ENCODE measurements around the gene SLX4.
A peak's percentile ranks its signal among the peaks of the same experiment; 100 is the strongest.
"Not testable (repeated sequence)": the region's sequence is repeated elsewhere in the genome, so short reads cannot be mapped to it uniquely, and the experiment has no call there.

Gene SLX4

GRCh38 chr16:3641801-3642396 lies 30.5 kb upstream of the SLX4 start:
- DNase-seq, result no peak

- no peak for DNase-seq
Observed at GRCh38 chr16:3640632-3641501, 29.5 kb upstream of the SLX4 start.

- no peak for DNase-seq
Observed at GRCh38 chr16:3640207-3640606, 28.8 kb upstream of the SLX4 start.

GRCh38 chr16:3638916-3639644 lies 27.7 kb upstream of the SLX4 start:
- DNase-seq, result no peak

- no peak for DNase-seq
Observed at GRCh38 chr16:3637371-3637923, 26.0 kb upstream of the SLX4 start.

- no peak for DNase-seq
Observed at GRCh38 chr16:3625911-3626732, 14.7 kb upstream of the SLX4 start.

- no peak for DNase-seq
Observed at GRCh38 chr16:3625331-3625730, 13.9 kb upstream of the SLX4 start.

GRCh38 chr16:3623642-3624041 lies 12.2 kb upstream of the SLX4 start:
- DNase-seq, result peak; percentile 31

- DNase-seq, result no peak
Observed at GRCh38 chr16:3618769-3619141, 7.3 kb upstream of the SLX4 start.

- no peak for DNase-seq
Observed at GRCh38 chr16:3612510-3613466, 1.4 kb upstream of the SLX4 start.

- no peak for DNase-seq
Observed at GRCh38 chr16:3610698-3611145, 684 bp downstream of the SLX4 start.

- no peak for DNase-seq
Observed at GRCh38 chr16:3609895-3610697, 1.3 kb downstream of the SLX4 start.

- DNase-seq, result not testable (repeated sequence)
Observed at GRCh38 chr16:3608976-3609375, 2.4 kb downstream of the SLX4 start.

GRCh38 chr16:3608069-3608468 lies 3.3 kb downstream of the SLX4 start:
- DNase-seq, result no peak

- DNase-seq, result no peak
Observed at GRCh38 chr16:3607634-3608033, 3.8 kb downstream of the SLX4 start.

GRCh38 chr16:3607161-3607560 lies 4.2 kb downstream of the SLX4 start:
- DNase-seq, result no peak

GRCh38 chr16:3606441-3606840 lies 5.0 kb downstream of the SLX4 start:
- no peak for DNase-seq

GRCh38 chr16:3602320-3602653 lies 9.1 kb downstream of the SLX4 start:
- DNase-seq, result no peak

- DNase-seq, result no peak
Observed at GRCh38 chr16:3601614-3602319, 9.6 kb downstream of the SLX4 start.

GRCh38 chr16:3599922-3600321 lies 11.5 kb downstream of the SLX4 start:
- no peak for DNase-seq

All from NCI-H526 treated with DMSO at 0.1 percent for 48 hours (cell line).